Endothelial cell of umbilical vein (primary cell): ENCODE measurements around the gene NDUFA6. TPM values are rescaled to one million over a fixed set of nuclear protein-coding genes. Genes with fewer than 3 reads are reported as not detected.

Source experiments
- BruUV-seq: library from RNA; stranded (reverse); fragments of 400-500 nt; replicated peaks from 2 replicates; lab custom pipeline; 2021; lab: Mats Ljungman, UMichigan
- CTCF ChIA-PET: fragments of 300-600, 350-600 bp; sonication (Branson Sonifier 250); formaldehyde crosslinking; loops from one replicate; lab custom pipeline; 2021; ENCODE audit warnings: antibody characterized with exemption, inconsistent platforms; lab: Charles Lee
- POLR2A ChIA-PET: fragments of 300-600, 350-600 bp; sonication (Branson Sonifier 250); formaldehyde crosslinking; loops from one replicate; lab custom pipeline; 2021; ENCODE audit warnings: antibody characterized with exemption, inconsistent platforms; lab: Charles Lee
- DNase-seq: peaks from one replicate; pipeline ENCODE4 v3.0.0-alpha.2; 2011; ENCODE audit warnings: low read depth, low spot score
- FAIRE-seq: peaks from 2 replicates; lab custom pipeline; 2011; peaks lifted over from hg19 to GRCh38; lab: Jason Lieb, UNC
- H2AFZ ChIP-seq: 2 replicates; pipeline ENCODE4 v1.6.0; 2012; ENCODE audit warnings: low read depth, low read length, control low read depth, inconsistent platforms
- H3K27ac ChIP-seq: 2 replicates; pipeline ENCODE4 v1.5.1; 2011; ENCODE audit warnings: low read depth, mild to moderate bottlenecking, control low read depth, low read length, moderate library complexity; ENCODE audit not compliant: insufficient read depth
- H3K27me3 ChIP-seq, 2 experiments: 2 replicates each; pipeline versions ENCODE4 v1.6.0 to v1.6.1; 2011; ENCODE audit warnings: low read length in 2 of 2, mixed read lengths in 1 of 2; ENCODE audit not compliant: control insufficient read depth in 2 of 2, insufficient read depth in 2 of 2
- H3K36me3 ChIP-seq, 2 experiments: 2 replicates in 1 of 2; 3 replicates in 1 of 2; pipeline ENCODE4 v1.5.1; 2011; ENCODE audit warnings: low read length in 2 of 2, mild to moderate bottlenecking in 1 of 2, moderate library complexity in 1 of 2; ENCODE audit not compliant: control insufficient read depth in 2 of 2, insufficient read depth in 2 of 2; ENCODE audit errors: extremely low read depth in 1 of 2
- H3K4me1 ChIP-seq: 3 replicates; pipeline ENCODE4 v1.5.1; 2011; ENCODE audit warnings: mild to moderate bottlenecking, low read length; ENCODE audit not compliant: control insufficient read depth, insufficient read depth; ENCODE audit errors: extremely low read depth
- H3K4me2 ChIP-seq: 2 replicates; pipeline ENCODE4 v1.6.1; 2011; ENCODE audit warnings: low read length, control low read depth, mixed read lengths; ENCODE audit not compliant: insufficient read depth
- H3K4me3 ChIP-seq, 3 experiments: fragments of 200-600 bp in 1 of 3; sonication (generic), shearing (Covaris generic) in 1 of 3; replicated peaks in 1 of 3; 2 replicates each; pipeline ENCODE4 v1.5.1; 2011 to 2016; ENCODE audit warnings: control low read depth in 3 of 3, low read length in 3 of 3, mild to moderate bottlenecking in 2 of 3, inconsistent platforms in 1 of 3, low read depth in 1 of 3, moderate library complexity in 1 of 3; ENCODE audit not compliant: insufficient read depth in 1 of 3
- H3K79me2 ChIP-seq: 2 replicates; pipeline ENCODE4 v1.6.0; 2012; ENCODE audit warnings: low read length, inconsistent platforms; ENCODE audit not compliant: control insufficient read depth, insufficient read depth
- H3K9ac ChIP-seq: replicated peaks from 2 replicates; pipeline ENCODE3; 2011; ENCODE audit warnings: low read length, control low read depth; ENCODE audit not compliant: insufficient read depth; ENCODE audit errors: extremely low read depth
- H3K9me1 ChIP-seq: replicated peaks from 3 replicates; pipeline ENCODE4 v1.6.0; 2011; ENCODE audit warnings: mild to moderate bottlenecking, low read length; ENCODE audit not compliant: control insufficient read depth, insufficient read depth; ENCODE audit errors: extremely low read depth
- H3K9me3 ChIP-seq: replicated peaks from 2 replicates; pipeline ENCODE4 v1.5.1; 2012; ENCODE audit warnings: low read length, inconsistent platforms; ENCODE audit not compliant: control insufficient read depth, insufficient read depth
- H4K20me1 ChIP-seq: replicated peaks from 2 replicates; pipeline ENCODE3; 2011; ENCODE audit warnings: mild to moderate bottlenecking, low read length; ENCODE audit not compliant: control insufficient read depth, insufficient read depth; ENCODE audit errors: extremely low read depth
- CTCF ChIP-seq, 2 donors: IDR thresholded peaks; 1 replicate in 1 of 2; 2 replicates in 1 of 2; pipeline ENCODE4 v1.5.1; 2011; ENCODE audit warnings: low read length in 2 of 2, mild to moderate bottlenecking in 2 of 2, moderate library complexity in 2 of 2, control low read depth in 1 of 2, inconsistent platforms in 1 of 2, low read depth in 1 of 2; ENCODE audit not compliant: insufficient read depth in 1 of 2; ENCODE audit errors: extremely low read depth in 1 of 2
- EZH2 ChIP-seq: IDR thresholded peaks from 2 replicates; pipeline ENCODE4 v1.6.1; 2012; ENCODE audit warnings: borderline replicate concordance, low read depth, mild to moderate bottlenecking, moderate library complexity, low read length, inconsistent platforms; ENCODE audit not compliant: severe bottlenecking
- FOS ChIP-seq: IDR thresholded peaks from 2 replicates; pipeline ENCODE4 v1.6.1; 2011; ENCODE audit warnings: mild to moderate bottlenecking, low read length, moderate library complexity, borderline replicate concordance; ENCODE audit not compliant: insufficient read depth
- GATA2 ChIP-seq: IDR thresholded peaks from 2 replicates; pipeline ENCODE4 v1.7.0; 2011; ENCODE audit warnings: low read depth, mild to moderate bottlenecking, moderate library complexity, mixed read lengths, low read length; ENCODE audit not compliant: insufficient read length, insufficient read depth
- JUN ChIP-seq: IDR thresholded peaks from 2 replicates; pipeline ENCODE4 v1.6.1; 2011; ENCODE audit warnings: borderline replicate concordance, low read depth; ENCODE audit not compliant: insufficient read length, insufficient read depth
- MAX ChIP-seq: IDR thresholded peaks from 2 replicates; pipeline ENCODE4 v1.6.1; 2011; ENCODE audit not compliant: insufficient read depth, insufficient read length
- MYC ChIP-seq: IDR thresholded peaks from one replicate; pipeline ENCODE4 v1.6.1; 2011; ENCODE audit warnings: mild to moderate bottlenecking, low read depth, low read length
- POLR2A ChIP-seq: IDR thresholded peaks from 2 replicates; pipeline ENCODE4 v1.6.1; 2012; ENCODE audit warnings: low read depth, mild to moderate bottlenecking, control low read depth, low read length
- POLR2AphosphoS5 ChIP-seq: IDR thresholded peaks from 2 replicates; pipeline ENCODE4 v1.6.1; 2012; ENCODE audit warnings: low read depth, mild to moderate bottlenecking, control low read depth, low read length, moderate library complexity; ENCODE audit not compliant: insufficient read depth
- dilution Hi-C: fragments of 300-500 bp; cut with MboI; formaldehyde crosslinking; loops from one replicate; pipeline ENCODE4 v1.15.0; 2019; ENCODE audit warnings: low sequenced_read_pairs; ENCODE audit not compliant: extremely low pct_ligation_motif_present
- intact Hi-C: fragments of 100-400 bp; cut with micrococcal nuclease; formaldehyde crosslinking; loops from one replicate; pipeline ENCODE4 v1.10.0; 2022
- polyA plus RNA-seq, 4 experiments: library from polyadenylated mRNA; depleted of rRNA in 3 of 4; stranded (reverse) in 3 of 4; unstranded in 1 of 4; fragments of >200 nt; gene quantifications; 2 replicates each; pipeline versions ENCODE4 v1.2.1 to v1.2.3, GENCODE V29; 2011 to 2012; ENCODE audit warnings: missing spikeins in 1 of 4
- total RNA-seq: library from RNA; stranded (reverse); gene quantifications from 2 replicates; pipeline ENCODE4 v1.2.3, GENCODE V29; 2021

Gene NDUFA6
- total and polyA plus RNA-seq, 2 donors (not counting 3 experiments of a cell fraction or from before 2014, with no cell fraction given) = 66.1 to 95.7 TPM

- no peaks in the 10 kb centered on the region for H3K9me3 ChIP-seq
- FAIRE-seq (no peak), DNase-seq (no peak)
- dilution Hi-C loops = no loop called here
- no peak for TF ChIP-seq POLR2AphosphoS5
- no peak for TF ChIP-seq CTCF (IDR thresholded peaks at IDR 0.05; ENCODE audit: extremely low read depth in 1 of 2, insufficient read depth in 1 of 2, low read depth in 1 of 2, low read length in 2 of 2)
- no peak for TF ChIP-seq POLR2A
- TF ChIP-seq MYC = no peak
- no peak for TF ChIP-seq GATA2
- peaks cover 13% of the 10 kb centered on the region for H3K4me1 ChIP-seq
- no peak overlapping the region for H2AFZ ChIP-seq
- intact Hi-C loops = no loop called here
- no peak overlapping the region for H3K27ac ChIP-seq
- POLR2A ChIA-PET = no interaction called here
- CTCF ChIA-PET = no interaction called here
- no peaks in the 10 kb centered on the region for H3K36me3 ChIP-seq
- BruUV-seq = no TSS peak
- H3K79me2 ChIP-seq = peaks cover 2% of the 10 kb centered on the region
- no peak overlapping the region for H3K4me3 ChIP-seq
- no peak overlapping the region for H3K9ac ChIP-seq
- no peak overlapping the region for H3K4me2 ChIP-seq
- H4K20me1 ChIP-seq = no peaks in the 10 kb centered on the region
- H3K9me1 ChIP-seq = no peaks in the 10 kb centered on the region
- H3K27me3 ChIP-seq = no peaks in the 10 kb centered on the region
Observed at GRCh38 chr22:42066937-42067336, 23.6 kb downstream of the NDUFA6 start.

- no peaks in the 10 kb centered on the region for H3K9me3 ChIP-seq
- dilution Hi-C loops = no loop called here
- no peaks in the 10 kb centered on the region for H4K20me1 ChIP-seq
- no peak for DNase-seq
- H3K9ac ChIP-seq = no peak overlapping the region
- H2AFZ ChIP-seq = no peak overlapping the region
- peaks cover 2% of the 10 kb centered on the region for H3K79me2 ChIP-seq
- H3K4me2 ChIP-seq = no peak overlapping the region
- POLR2A ChIA-PET = no interaction called here
- CTCF ChIA-PET = no interaction called here
- BruUV-seq = no TSS peak
- no peaks in the 10 kb centered on the region for H3K9me1 ChIP-seq
- intact Hi-C loops = no loop called here
- no peak for TF ChIP-seq EZH2
- TF ChIP-seq POLR2A = no peak
- TF ChIP-seq CTCF (IDR thresholded peaks at IDR 0.05; ENCODE audit: extremely low read depth in 1 of 2, insufficient read depth in 1 of 2, low read depth in 1 of 2, low read length in 2 of 2) = no peak
- TF ChIP-seq MAX = no peak
- TF ChIP-seq GATA2 = no peak
- TF ChIP-seq POLR2AphosphoS5 = no peak
- no peak for TF ChIP-seq MYC
- no peak for TF ChIP-seq FOS
- no peak for TF ChIP-seq JUN
- no peak overlapping the region for H3K27ac ChIP-seq
- FAIRE-seq = no peak
- peaks cover 11% of the 10 kb centered on the region for H3K4me1 ChIP-seq
- H3K36me3 ChIP-seq = no peaks in the 10 kb centered on the region
- no peak overlapping the region for H3K4me3 ChIP-seq
- no peaks in the 10 kb centered on the region for H3K27me3 ChIP-seq
Observed at GRCh38 chr22:42066126-42066761, 24.3 kb downstream of the NDUFA6 start.
